Natural killer cell (primary cell): ENCODE results near the gene ALK. TPM values are rescaled to one million over a fixed set of nuclear protein-coding genes. Genes with fewer than 3 reads are reported as not detected.

Experiments used
- ATAC-seq, 3 donors: fragments of 150-1000 bp in 2 of 3; fragments of 200-7000 bp in 1 of 3; cut with Tn5 transposase; 1 replicate in 1 of 3; 2 replicates in 2 of 3; pipeline ENCODE4 v1.10.0; 2021; ENCODE audit warnings: mild to moderate bottlenecking in 2 of 3, moderate library complexity in 2 of 3
- DNase-seq, 2 donors: peaks; one replicate each; pipeline versions ENCODE4 v3.0.0 to v3.0.0-alpha.2; 2013 to 2021; ENCODE audit warnings: mixed read lengths in 1 of 2
- H3K27ac ChIP-seq: one replicate; pipeline ENCODE4 v1.5.1; 2013; ENCODE audit warnings: mild to moderate bottlenecking, low read length
- H3K27me3 ChIP-seq: one replicate; pipeline ENCODE4 v1.6.1; 2013; ENCODE audit warnings: low read length; ENCODE audit not compliant: control insufficient read depth, insufficient read depth
- H3K36me3 ChIP-seq: one replicate; pipeline ENCODE4 v1.6.1; 2013; ENCODE audit warnings: low read length; ENCODE audit not compliant: control insufficient read depth, insufficient read depth
- H3K4me1 ChIP-seq: one replicate; pipeline ENCODE4 v1.6.1; 2013; ENCODE audit warnings: low read length; ENCODE audit not compliant: control insufficient read depth, insufficient read depth
- H3K4me3 ChIP-seq: one replicate; pipeline ENCODE4 v1.5.1; 2013; ENCODE audit warnings: low read length
- H3K9me3 ChIP-seq: one replicate; pipeline ENCODE4 v1.6.1; 2013; ENCODE audit warnings: low read length; ENCODE audit not compliant: control insufficient read depth, insufficient read depth
- H3K27ac Mint-ChIP-seq, 2 donors: one replicate each; pipeline ENCODE4 v1.8.0; 2022; ENCODE audit warnings: mild to moderate bottlenecking in 2 of 2, mixed read lengths in 2 of 2, moderate library complexity in 1 of 2
- H3K27me3 Mint-ChIP-seq, 2 donors: one replicate each; pipeline ENCODE4 v1.8.0; 2022; ENCODE audit warnings: low read depth in 2 of 2, mixed read lengths in 2 of 2
- H3K36me3 Mint-ChIP-seq: one replicate; pipeline ENCODE4 v1.8.0; 2022; ENCODE audit warnings: mixed read lengths
- H3K4me1 Mint-ChIP-seq, 2 donors: one replicate each; pipeline ENCODE4 v1.8.0; 2022; ENCODE audit warnings: mixed read lengths in 2 of 2
- H3K4me3 Mint-ChIP-seq: one replicate; pipeline ENCODE4 v1.8.0; 2022; ENCODE audit warnings: mild to moderate bottlenecking, moderate library complexity, mixed read lengths
- H3K9me3 Mint-ChIP-seq, 2 donors: one replicate each; pipeline ENCODE4 v1.8.0; 2022; ENCODE audit warnings: mixed read lengths in 2 of 2
- WGBS: methylation state at CpG from one replicate; pipeline ENCODE4 v1.1.7; 2013; ENCODE audit warnings: missing lambda C conversion rate; ENCODE audit not compliant: insufficient coverage; 5-methylcytosine and 5-hydroxymethylcytosine counted together
- intact Hi-C: fragments of 100-400 bp; cut with micrococcal nuclease; formaldehyde crosslinking; loops from one replicate; pipeline ENCODE4 v1.14.2; 2022
- total RNA-seq, 4 donors: library from RNA; stranded (reverse); fragments of 120-200 nt in 1 of 4; gene quantifications; one replicate each; pipeline versions ENCODE4 v1.2.3 to v1.2.4, GENCODE V29; 2013 to 2022
- TF ChIP-seq, protein P1 (sequence below): fragments of 200-600 bp; IDR thresholded peaks from one replicate; pipeline ENCODE4 v1.8.0; 2022; ENCODE audit warnings: antibody characterized with exemption

ALK gene
- total RNA-seq, 3 donors from 2014 or later (not counting 1 experiment from before 2014, with no cell fraction given) = not detected

DNA sequence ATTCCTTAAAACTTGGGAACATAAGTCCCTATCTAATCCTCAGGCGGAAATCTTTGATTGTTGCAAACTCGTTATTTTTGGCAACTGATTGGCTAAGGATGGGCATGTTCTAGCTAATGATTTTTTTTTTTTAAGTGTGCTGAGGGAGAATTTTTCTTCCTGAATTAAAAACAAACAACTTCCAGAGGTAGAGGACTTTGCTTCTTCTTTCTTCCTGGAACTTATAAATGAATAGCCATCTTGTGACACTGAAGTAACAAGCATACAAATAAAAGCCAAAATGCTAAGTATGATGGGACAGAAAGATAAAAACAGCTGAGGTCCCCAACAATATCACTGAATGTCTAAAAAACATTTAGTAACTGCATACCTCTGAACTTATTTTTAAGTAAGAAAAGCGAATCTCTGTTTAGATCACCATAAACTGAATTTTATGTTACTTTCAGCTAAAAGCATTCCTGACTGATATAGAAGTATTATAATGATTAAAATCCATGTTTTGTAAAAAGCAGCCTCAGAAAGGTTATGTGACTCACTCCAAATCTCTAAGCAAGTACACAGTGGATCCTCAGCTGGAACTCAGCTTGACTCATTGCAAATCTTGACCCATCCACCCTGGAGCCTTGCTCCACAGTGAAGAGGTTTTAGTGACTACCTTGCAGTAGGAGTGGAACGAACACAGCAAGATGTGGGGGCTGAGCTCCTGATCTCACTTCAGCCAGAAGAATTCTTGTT, 461.8 kb downstream of the ALK start:
- H3K27me3 ChIP-seq = no peaks in the 10 kb centered on the region
- H3K36me3 Mint-ChIP-seq = no peaks in the 10 kb centered on the region
- H3K4me3 ChIP-seq = no peak overlapping the region
- H3K27me3 Mint-ChIP-seq = peaks cover 14 to 15% of the 10 kb centered on the region in 2 donors
- H3K27ac ChIP-seq = no peak overlapping the region
- H3K4me1 ChIP-seq = no peaks in the 10 kb centered on the region
- H3K9me3 ChIP-seq = no peaks in the 10 kb centered on the region
- 83% methylated on average over 1 of the region's 4 CpGs for WGBS
- no peaks in the 10 kb centered on the region for H3K36me3 ChIP-seq
- H3K9me3 Mint-ChIP-seq = no peaks in the 10 kb centered on the region
- no peak overlapping the region for H3K27ac Mint-ChIP-seq
- no peaks in the 10 kb centered on the region for H3K4me1 Mint-ChIP-seq
- H3K4me3 Mint-ChIP-seq = no peak overlapping the region
- no peak for ATAC-seq
- TF ChIP-seq, protein P1, sequence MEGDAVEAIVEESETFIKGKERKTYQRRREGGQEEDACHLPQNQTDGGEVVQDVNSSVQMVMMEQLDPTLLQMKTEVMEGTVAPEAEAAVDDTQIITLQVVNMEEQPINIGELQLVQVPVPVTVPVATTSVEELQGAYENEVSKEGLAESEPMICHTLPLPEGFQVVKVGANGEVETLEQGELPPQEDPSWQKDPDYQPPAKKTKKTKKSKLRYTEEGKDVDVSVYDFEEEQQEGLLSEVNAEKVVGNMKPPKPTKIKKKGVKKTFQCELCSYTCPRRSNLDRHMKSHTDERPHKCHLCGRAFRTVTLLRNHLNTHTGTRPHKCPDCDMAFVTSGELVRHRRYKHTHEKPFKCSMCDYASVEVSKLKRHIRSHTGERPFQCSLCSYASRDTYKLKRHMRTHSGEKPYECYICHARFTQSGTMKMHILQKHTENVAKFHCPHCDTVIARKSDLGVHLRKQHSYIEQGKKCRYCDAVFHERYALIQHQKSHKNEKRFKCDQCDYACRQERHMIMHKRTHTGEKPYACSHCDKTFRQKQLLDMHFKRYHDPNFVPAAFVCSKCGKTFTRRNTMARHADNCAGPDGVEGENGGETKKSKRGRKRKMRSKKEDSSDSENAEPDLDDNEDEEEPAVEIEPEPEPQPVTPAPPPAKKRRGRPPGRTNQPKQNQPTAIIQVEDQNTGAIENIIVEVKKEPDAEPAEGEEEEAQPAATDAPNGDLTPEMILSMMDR = no peak
- intact Hi-C loops = no loop called here
- no peak for DNase-seq

DNA sequence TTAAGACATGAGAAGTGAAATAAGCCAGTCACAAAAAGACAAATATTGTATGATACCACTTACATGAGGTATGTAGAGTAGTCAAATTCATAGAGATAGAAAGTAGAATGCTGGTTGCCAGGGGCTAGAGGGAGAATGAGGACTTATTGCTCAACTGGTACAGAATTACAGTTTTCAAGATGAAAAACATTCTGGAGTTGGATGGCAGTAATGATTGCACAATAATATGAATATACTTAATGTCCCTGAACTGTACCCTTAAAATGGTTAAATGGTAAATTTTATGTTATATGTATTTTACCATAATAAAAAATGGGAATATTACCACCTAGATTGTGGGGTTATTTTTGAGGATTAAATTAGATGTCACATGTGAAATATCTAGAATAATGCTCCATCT, 465.0 kb downstream of the ALK start:
- Histone ChIP-seq H3K4me3 (no peak overlapping the region), H3K27ac (no peak overlapping the region), H3K9me3 (no peaks in the 10 kb centered on the region), H3K27me3 (no peaks in the 10 kb centered on the region), H3K36me3 (no peaks in the 10 kb centered on the region), H3K4me1 (no peaks in the 10 kb centered on the region)
- TF ChIP-seq, protein P1 = no peak
- ATAC-seq = no peak
- H3K4me3 Mint-ChIP-seq = no peak overlapping the region
- H3K4me1 Mint-ChIP-seq = no peaks in the 10 kb centered on the region
- no peaks in the 10 kb centered on the region for H3K36me3 Mint-ChIP-seq
- peaks cover 8 to 15% of the 10 kb centered on the region in 2 donors for H3K27me3 Mint-ChIP-seq
- intact Hi-C loops = no loop called here
- no peak overlapping the region for H3K27ac Mint-ChIP-seq
- no peak for DNase-seq
- no peaks in the 10 kb centered on the region for H3K9me3 Mint-ChIP-seq

DNA sequence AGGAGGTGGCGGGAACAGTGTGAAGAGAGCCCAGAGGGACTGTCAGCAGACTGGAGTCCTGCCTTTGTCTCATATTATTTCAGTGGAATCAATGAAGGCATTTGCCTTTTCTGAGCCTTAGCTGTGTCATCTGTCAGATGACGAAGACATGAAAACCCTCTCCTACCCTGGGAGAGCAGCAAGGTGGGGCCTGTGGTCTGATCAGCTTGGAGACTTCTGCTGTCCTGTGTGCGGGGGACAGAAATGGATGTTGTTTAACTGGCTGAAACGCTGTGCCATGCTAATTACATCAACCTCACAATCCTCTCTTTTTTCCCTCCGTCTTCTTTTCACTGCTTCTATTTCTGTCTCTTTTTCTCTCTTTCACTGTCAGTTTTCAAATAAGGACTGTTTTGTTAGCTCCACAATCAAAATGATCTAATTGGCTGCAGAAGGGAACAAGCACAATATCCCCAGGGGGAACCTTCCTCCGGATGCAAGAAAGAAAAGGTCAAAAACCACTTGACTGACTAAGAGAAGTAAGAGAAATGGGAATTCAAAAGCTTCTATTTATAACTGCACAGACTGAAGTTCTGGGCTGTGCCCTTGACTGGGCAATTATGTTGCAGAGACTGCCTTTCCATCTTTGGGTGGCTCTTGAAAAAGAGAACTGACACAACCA, 466.1 kb downstream of the ALK start:
- H3K27me3 ChIP-seq = no peaks in the 10 kb centered on the region
- H3K36me3 Mint-ChIP-seq = no peaks in the 10 kb centered on the region
- WGBS = 58% methylated on average over 5 of the region's 6 CpGs
- no peaks in the 10 kb centered on the region for H3K36me3 ChIP-seq
- no peak overlapping the region for H3K4me3 Mint-ChIP-seq
- no peaks in the 10 kb centered on the region for H3K9me3 ChIP-seq
- DNase-seq (no peak), ATAC-seq (no peak)
- H3K27ac Mint-ChIP-seq = no peak overlapping the region
- intact Hi-C loops = no loop called here
- TF ChIP-seq, protein P1 = no peak
- H3K4me1 Mint-ChIP-seq = no peaks in the 10 kb centered on the region
- H3K4me3 ChIP-seq = no peak overlapping the region
- H3K27ac ChIP-seq = no peak overlapping the region
- H3K27me3 Mint-ChIP-seq = peaks cover 12 to 15% of the 10 kb centered on the region in 2 donors
- no peaks in the 10 kb centered on the region for H3K4me1 ChIP-seq
- H3K9me3 Mint-ChIP-seq = no peaks in the 10 kb centered on the region
